Neural cell (in vitro differentiated cells): ENCODE results near the gene GLT6D1. TPM values are rescaled to one million over a fixed set of nuclear protein-coding genes. Genes with fewer than 3 reads are reported as not detected.

Source experiments
- H2AFZ ChIP-seq: fragments of 200-600, 300-800 bp; sonication (generic), shearing (Covaris generic); 2 replicates; pipeline ENCODE4 v1.6.0; 2014; ENCODE audit warnings: low read depth, mild to moderate bottlenecking, antibody characterized with exemption, low read length, moderate library complexity
- H3F3A ChIP-seq: fragments of 200-600 bp; shearing (Covaris generic); 2 replicates; pipeline ENCODE4 v1.6.1; 2016; ENCODE audit warnings: mild to moderate bottlenecking, moderate library complexity, mixed read lengths, antibody characterized with exemption, low read length; ENCODE audit not compliant: insufficient read depth, poor library complexity, severe bottlenecking
- H3K27ac ChIP-seq: fragments of 200-600, 300-800 bp; sonication (generic), shearing (Covaris generic); 2 replicates; pipeline ENCODE4 v1.5.1; 2014; ENCODE audit warnings: mild to moderate bottlenecking, low read length, moderate library complexity
- H3K27me3 ChIP-seq: fragments of 300-800, 200-600 bp; sonication (generic), shearing (Covaris generic); 2 replicates; pipeline ENCODE4 v1.6.0; 2014; ENCODE audit warnings: mild to moderate bottlenecking, low read depth, low read length, moderate library complexity; ENCODE audit not compliant: insufficient read depth
- H3K36me3 ChIP-seq: fragments of 300-800, 200-600 bp; sonication (generic), shearing (Covaris generic); 2 replicates; pipeline ENCODE4 v1.5.1; 2014; ENCODE audit warnings: mild to moderate bottlenecking, antibody characterized with exemption, low read length, moderate library complexity; ENCODE audit not compliant: insufficient read depth
- H3K4me2 ChIP-seq: fragments of 300-800, 200-600 bp; sonication (generic), shearing (Covaris generic); 2 replicates; pipeline ENCODE4 v1.6.0; 2014; ENCODE audit warnings: mild to moderate bottlenecking, low read length
- H3K4me3 ChIP-seq: fragments of 300-800, 200-600 bp; sonication (generic), shearing (Covaris generic); 2 replicates; pipeline ENCODE4 v1.5.1; 2014; ENCODE audit warnings: mild to moderate bottlenecking, low read length, moderate library complexity
- H3K79me2 ChIP-seq: fragments of 200-600 bp; shearing (Covaris generic); replicated peaks from 2 replicates; pipeline ENCODE4 v1.6.0; 2014; ENCODE audit warnings: mild to moderate bottlenecking, low read length, moderate library complexity; ENCODE audit not compliant: insufficient read depth
- H3K9ac ChIP-seq: fragments of 300-800, 200-600 bp; sonication (generic), shearing (Covaris generic); 2 replicates; pipeline ENCODE4 v1.6.1; 2016; ENCODE audit warnings: mild to moderate bottlenecking, low read length, mixed read lengths
- H3K9me2 ChIP-seq: fragments of 200-600 bp; shearing (Covaris generic); 2 replicates; pipeline ENCODE4 v1.6.1; 2016; ENCODE audit warnings: mild to moderate bottlenecking, low read length, mixed read lengths; ENCODE audit not compliant: insufficient read depth
- H3K9me3 ChIP-seq: fragments of 200-600, 300-800 bp; sonication (generic), shearing (Covaris generic); 2 replicates; pipeline ENCODE4 v1.6.1; 2016; ENCODE audit warnings: mild to moderate bottlenecking, mixed run types, low read length, moderate library complexity, mixed read lengths
- H4K20me1 ChIP-seq: fragments of 200-600 bp; shearing (Covaris generic); 2 replicates; pipeline ENCODE4 v1.6.1; 2016; ENCODE audit warnings: mild to moderate bottlenecking, mixed run types; ENCODE audit not compliant: insufficient read depth
- EP300 ChIP-seq: fragments of 450-650 bp; conservative IDR thresholded peaks from 2 replicates; pipeline ENCODE4 v1.6.1; 2014; ENCODE audit warnings: antibody characterized with exemption, mild to moderate bottlenecking, moderate library complexity; ENCODE audit not compliant: poor library complexity, severe bottlenecking
- EZH2 ChIP-seq: fragments of 200-600, 300-800 bp; shearing (Covaris generic), sonication (generic); IDR thresholded peaks from 2 replicates; pipeline ENCODE4 v1.6.1; 2014; ENCODE audit warnings: antibody characterized with exemption, low read length, borderline replicate concordance, mild to moderate bottlenecking; ENCODE audit not compliant: insufficient read depth, poor library complexity, severe bottlenecking
- MXI1 ChIP-seq: fragments of 450-650 bp; conservative IDR thresholded peaks from 2 replicates; pipeline ENCODE4 v1.6.1; 2014; ENCODE audit warnings: antibody characterized with exemption, mild to moderate bottlenecking; ENCODE audit not compliant: poor library complexity, severe bottlenecking
- POLR2AphosphoS5 ChIP-seq: IDR thresholded peaks from 2 replicates; pipeline ENCODE4 v1.6.1; 2012
- RAD21 ChIP-seq: fragments of 450-650 bp; conservative IDR thresholded peaks from 2 replicates; pipeline ENCODE4 v1.6.1; 2014; ENCODE audit warnings: antibody characterized with exemption, mild to moderate bottlenecking, moderate library complexity
- SMC3 ChIP-seq: fragments of 450-650 bp; conservative IDR thresholded peaks from 2 replicates; pipeline ENCODE4 v1.6.1; 2014; ENCODE audit warnings: antibody characterized with exemption, mild to moderate bottlenecking, moderate library complexity; ENCODE audit not compliant: poor library complexity
- TAF1 ChIP-seq: IDR thresholded peaks from 2 replicates; pipeline ENCODE4 v1.6.1; 2012; ENCODE audit warnings: low read depth
- polyA plus RNA-seq: library from polyadenylated mRNA; depleted of rRNA; stranded (reverse); fragments of >200 nt; gene quantifications from 2 replicates; pipeline ENCODE4 v1.2.3, GENCODE V29; 2014
- TF ChIP-seq, protein P1 (sequence below): fragments of 450-650 bp; IDR thresholded peaks from 2 replicates; pipeline ENCODE4 v1.5.1; 2014; ENCODE audit warnings: antibody characterized with exemption, mild to moderate bottlenecking, moderate library complexity; ENCODE audit not compliant: poor library complexity, severe bottlenecking
- TF ChIP-seq, protein P2 (sequence below): IDR thresholded peaks from 2 replicates; pipeline ENCODE4 v1.6.1; 2012; ENCODE audit warnings: borderline replicate concordance

GLT6D1 gene
- polyA plus RNA-seq, 1 donor from 2014 or later = not detected

DNA sequence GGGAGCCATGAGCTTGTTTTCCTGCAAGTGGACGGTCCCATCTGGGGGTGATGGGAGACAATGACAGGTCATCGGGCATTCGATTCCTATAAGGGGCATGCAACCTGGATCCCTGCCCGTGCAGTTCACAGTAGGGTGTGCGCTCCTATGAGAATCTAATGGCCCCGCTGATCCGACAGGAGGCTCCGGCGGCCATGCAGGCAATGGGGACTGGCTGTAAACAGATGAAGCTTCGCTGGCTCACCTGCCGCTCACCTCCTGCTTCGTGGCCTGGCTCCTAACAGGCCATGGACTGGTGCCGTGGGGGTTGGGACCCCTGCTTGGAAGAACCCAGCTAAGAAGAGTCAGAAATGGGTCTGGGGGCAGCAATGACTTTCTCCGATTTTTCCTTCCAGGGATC is 56.8 kb downstream of the GLT6D1 start:
- Histone ChIP-seq H3K4me3 (no peak overlapping the region), H3K4me2 (no peak overlapping the region), H3K27ac (no peak overlapping the region), H3K9me2 (no peaks in the 10 kb centered on the region), H3K27me3 (peaks cover 5% of the 10 kb centered on the region), H3K36me3 (no peaks in the 10 kb centered on the region), H2AFZ (no peak overlapping the region), H3K9me3 (no peaks in the 10 kb centered on the region), H4K20me1 (no peaks in the 10 kb centered on the region), H3F3A (no peaks in the 10 kb centered on the region), H3K9ac (no peak overlapping the region), H3K79me2 (no peaks in the 10 kb centered on the region)
- TF ChIP-seq EZH2 = no peak
- TF ChIP-seq, protein P1, sequence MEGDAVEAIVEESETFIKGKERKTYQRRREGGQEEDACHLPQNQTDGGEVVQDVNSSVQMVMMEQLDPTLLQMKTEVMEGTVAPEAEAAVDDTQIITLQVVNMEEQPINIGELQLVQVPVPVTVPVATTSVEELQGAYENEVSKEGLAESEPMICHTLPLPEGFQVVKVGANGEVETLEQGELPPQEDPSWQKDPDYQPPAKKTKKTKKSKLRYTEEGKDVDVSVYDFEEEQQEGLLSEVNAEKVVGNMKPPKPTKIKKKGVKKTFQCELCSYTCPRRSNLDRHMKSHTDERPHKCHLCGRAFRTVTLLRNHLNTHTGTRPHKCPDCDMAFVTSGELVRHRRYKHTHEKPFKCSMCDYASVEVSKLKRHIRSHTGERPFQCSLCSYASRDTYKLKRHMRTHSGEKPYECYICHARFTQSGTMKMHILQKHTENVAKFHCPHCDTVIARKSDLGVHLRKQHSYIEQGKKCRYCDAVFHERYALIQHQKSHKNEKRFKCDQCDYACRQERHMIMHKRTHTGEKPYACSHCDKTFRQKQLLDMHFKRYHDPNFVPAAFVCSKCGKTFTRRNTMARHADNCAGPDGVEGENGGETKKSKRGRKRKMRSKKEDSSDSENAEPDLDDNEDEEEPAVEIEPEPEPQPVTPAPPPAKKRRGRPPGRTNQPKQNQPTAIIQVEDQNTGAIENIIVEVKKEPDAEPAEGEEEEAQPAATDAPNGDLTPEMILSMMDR = no peak
- no peak for TF ChIP-seq SMC3
- TF ChIP-seq EP300 = no peak
- no peak for TF ChIP-seq RAD21
- TF ChIP-seq TAF1 = no peak
- TF ChIP-seq, protein P2, sequence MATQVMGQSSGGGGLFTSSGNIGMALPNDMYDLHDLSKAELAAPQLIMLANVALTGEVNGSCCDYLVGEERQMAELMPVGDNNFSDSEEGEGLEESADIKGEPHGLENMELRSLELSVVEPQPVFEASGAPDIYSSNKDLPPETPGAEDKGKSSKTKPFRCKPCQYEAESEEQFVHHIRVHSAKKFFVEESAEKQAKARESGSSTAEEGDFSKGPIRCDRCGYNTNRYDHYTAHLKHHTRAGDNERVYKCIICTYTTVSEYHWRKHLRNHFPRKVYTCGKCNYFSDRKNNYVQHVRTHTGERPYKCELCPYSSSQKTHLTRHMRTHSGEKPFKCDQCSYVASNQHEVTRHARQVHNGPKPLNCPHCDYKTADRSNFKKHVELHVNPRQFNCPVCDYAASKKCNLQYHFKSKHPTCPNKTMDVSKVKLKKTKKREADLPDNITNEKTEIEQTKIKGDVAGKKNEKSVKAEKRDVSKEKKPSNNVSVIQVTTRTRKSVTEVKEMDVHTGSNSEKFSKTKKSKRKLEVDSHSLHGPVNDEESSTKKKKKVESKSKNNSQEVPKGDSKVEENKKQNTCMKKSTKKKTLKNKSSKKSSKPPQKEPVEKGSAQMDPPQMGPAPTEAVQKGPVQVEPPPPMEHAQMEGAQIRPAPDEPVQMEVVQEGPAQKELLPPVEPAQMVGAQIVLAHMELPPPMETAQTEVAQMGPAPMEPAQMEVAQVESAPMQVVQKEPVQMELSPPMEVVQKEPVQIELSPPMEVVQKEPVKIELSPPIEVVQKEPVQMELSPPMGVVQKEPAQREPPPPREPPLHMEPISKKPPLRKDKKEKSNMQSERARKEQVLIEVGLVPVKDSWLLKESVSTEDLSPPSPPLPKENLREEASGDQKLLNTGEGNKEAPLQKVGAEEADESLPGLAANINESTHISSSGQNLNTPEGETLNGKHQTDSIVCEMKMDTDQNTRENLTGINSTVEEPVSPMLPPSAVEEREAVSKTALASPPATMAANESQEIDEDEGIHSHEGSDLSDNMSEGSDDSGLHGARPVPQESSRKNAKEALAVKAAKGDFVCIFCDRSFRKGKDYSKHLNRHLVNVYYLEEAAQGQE = no peak
- TF ChIP-seq POLR2AphosphoS5 = no peak
- no peak for TF ChIP-seq MXI1

DNA sequence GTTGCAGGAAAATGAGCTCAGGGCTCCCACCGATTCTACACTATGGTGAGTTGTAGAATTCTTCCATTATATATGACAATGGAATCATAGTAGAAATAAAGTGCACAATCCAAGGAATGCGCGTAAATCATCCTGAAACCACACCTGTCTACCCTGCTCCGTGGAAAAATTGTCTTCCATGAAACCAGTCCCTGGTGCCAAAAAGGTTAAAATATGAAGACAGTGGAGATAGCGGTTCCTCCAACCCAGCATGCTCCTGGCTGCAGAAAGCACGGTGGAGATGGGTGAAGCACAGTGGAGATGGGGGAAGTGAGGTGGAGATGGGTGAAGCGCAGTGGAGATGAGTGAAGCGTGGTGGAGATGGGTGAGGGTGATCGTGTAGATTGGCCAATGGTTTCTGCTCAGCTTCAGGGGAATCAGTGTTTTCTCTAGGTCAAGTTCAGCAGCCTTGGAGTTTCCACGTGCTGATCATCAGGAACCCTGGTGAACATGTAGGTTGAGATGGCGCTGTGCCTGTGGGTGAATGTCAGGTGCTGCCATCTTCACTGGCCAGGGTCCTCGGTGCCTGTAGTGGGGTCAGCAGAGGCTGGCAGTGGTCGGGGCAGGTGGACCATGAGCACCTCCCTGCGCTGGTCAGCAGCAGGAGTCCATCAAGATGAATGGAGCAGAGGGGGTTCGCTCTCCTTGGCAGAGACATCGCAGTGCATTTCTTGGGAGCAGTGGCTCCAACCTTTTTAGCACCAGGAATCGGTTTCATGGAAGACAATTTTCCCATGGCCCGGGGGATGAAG is 57.5 kb downstream of the GLT6D1 start:
- Histone ChIP-seq H3K9me3 (no peaks in the 10 kb centered on the region), H3K9me2 (no peaks in the 10 kb centered on the region), H3K4me3 (no peak overlapping the region), H2AFZ (no peak overlapping the region), H3K27ac (no peak overlapping the region), H3K36me3 (no peaks in the 10 kb centered on the region), H3K4me2 (no peak overlapping the region), H3K79me2 (no peaks in the 10 kb centered on the region), H3K27me3 (peaks cover 5% of the 10 kb centered on the region), H4K20me1 (no peaks in the 10 kb centered on the region), H3F3A (no peaks in the 10 kb centered on the region), H3K9ac (no peak overlapping the region)
- TF ChIP-seq SMC3 = no peak
- no peak for TF ChIP-seq RAD21
- TF ChIP-seq, protein P1 = no peak
- TF ChIP-seq, protein P2 = no peak
- TF ChIP-seq POLR2AphosphoS5 = no peak
- TF ChIP-seq TAF1 = no peak
- TF ChIP-seq MXI1 = no peak
- no peak for TF ChIP-seq EZH2
- TF ChIP-seq EP300 = no peak
